HepG2 (cell line): Measurements from ENCODE around the gene TCF12.

Experiments used
- PRDM10 ChIP-seq: sonication (generic); formaldehyde crosslinking; IDR thresholded peaks from 2 replicates; pipeline ENCODE4 v1.4.0; 2020; ENCODE audit warnings: low read depth, missing genetic modification reagents
- ZNF317 ChIP-seq: sonication (generic); formaldehyde crosslinking; IDR thresholded peaks from 2 replicates; pipeline ENCODE4 v1.5.0; 2020; ENCODE audit warnings: mild to moderate bottlenecking, missing genetic modification reagents
- TF ChIP-seq, protein P1 (sequence below): sonication (generic); formaldehyde crosslinking; IDR thresholded peaks from 2 replicates; pipeline ENCODE4 v1.5.0; 2020; ENCODE audit warnings: mild to moderate bottlenecking, missing genetic modification reagents, moderate library complexity

GRCh38 chr15:57185507-57186074 lies 267.1 kb downstream of the TCF12 start:
- TF ChIP-seq, protein P1, sequence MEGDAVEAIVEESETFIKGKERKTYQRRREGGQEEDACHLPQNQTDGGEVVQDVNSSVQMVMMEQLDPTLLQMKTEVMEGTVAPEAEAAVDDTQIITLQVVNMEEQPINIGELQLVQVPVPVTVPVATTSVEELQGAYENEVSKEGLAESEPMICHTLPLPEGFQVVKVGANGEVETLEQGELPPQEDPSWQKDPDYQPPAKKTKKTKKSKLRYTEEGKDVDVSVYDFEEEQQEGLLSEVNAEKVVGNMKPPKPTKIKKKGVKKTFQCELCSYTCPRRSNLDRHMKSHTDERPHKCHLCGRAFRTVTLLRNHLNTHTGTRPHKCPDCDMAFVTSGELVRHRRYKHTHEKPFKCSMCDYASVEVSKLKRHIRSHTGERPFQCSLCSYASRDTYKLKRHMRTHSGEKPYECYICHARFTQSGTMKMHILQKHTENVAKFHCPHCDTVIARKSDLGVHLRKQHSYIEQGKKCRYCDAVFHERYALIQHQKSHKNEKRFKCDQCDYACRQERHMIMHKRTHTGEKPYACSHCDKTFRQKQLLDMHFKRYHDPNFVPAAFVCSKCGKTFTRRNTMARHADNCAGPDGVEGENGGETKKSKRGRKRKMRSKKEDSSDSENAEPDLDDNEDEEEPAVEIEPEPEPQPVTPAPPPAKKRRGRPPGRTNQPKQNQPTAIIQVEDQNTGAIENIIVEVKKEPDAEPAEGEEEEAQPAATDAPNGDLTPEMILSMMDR (CRISPR knock-in tag), result no peak
- TF ChIP-seq ZNF317 (no peak), PRDM10 (CRISPR knock-in tag) (no peak)
